Activated gamma-delta T cell (primary cell): Measurements from ENCODE around the gene MCF2L2.
"Not testable (repeated sequence)": the region's sequence is repeated elsewhere in the genome, so short reads cannot be mapped to it uniquely, and the experiment has no call there.

Experiments
- DNase-seq: peaks from one replicate; lab custom pipeline; 2025; lab: John Stamatoyannopoulos, UW

MCF2L2 gene

DNA sequence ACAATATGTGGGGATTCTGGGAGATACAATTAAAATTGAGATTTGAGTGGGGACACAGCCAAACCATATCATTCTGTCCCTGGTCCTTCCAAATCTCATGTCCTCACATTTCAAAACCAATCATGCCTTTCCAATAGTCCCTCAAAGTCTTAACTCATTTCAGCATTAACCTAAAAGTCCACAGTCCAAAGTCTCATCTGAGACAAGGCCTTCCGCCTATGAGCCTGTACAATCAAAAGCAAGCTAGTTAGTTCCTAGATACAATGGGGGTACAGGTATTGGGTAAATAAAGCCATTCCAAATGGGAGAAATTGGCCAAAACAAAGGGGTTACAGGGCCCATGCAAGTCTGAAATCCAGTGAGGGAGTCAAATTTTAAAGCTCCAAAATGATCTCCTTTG lies 260.4 kb downstream of the MCF2L2 start:
- not testable (repeated sequence) for DNase-seq

DNA sequence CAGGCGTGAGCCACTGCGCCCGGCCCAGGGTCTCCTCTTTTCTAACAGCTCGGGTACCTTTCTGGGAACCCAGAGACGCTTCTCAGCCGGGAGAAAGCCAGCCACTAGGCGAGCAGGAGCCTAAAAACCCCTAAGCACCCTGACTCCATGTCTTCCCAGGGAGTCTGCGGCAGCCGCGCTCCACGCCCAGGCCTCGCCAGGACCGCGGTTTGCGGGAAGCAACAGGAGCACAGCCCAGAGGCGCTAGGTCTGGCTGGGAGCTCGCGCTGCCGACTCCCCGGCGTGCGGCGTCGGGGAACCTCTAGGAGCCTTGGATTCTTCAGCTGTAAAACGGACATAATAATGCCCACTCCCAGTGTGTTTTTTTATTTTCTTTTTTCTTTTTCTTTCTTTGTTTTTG lies 264.9 kb downstream of the MCF2L2 start:
- DNase-seq: no peak

DNA sequence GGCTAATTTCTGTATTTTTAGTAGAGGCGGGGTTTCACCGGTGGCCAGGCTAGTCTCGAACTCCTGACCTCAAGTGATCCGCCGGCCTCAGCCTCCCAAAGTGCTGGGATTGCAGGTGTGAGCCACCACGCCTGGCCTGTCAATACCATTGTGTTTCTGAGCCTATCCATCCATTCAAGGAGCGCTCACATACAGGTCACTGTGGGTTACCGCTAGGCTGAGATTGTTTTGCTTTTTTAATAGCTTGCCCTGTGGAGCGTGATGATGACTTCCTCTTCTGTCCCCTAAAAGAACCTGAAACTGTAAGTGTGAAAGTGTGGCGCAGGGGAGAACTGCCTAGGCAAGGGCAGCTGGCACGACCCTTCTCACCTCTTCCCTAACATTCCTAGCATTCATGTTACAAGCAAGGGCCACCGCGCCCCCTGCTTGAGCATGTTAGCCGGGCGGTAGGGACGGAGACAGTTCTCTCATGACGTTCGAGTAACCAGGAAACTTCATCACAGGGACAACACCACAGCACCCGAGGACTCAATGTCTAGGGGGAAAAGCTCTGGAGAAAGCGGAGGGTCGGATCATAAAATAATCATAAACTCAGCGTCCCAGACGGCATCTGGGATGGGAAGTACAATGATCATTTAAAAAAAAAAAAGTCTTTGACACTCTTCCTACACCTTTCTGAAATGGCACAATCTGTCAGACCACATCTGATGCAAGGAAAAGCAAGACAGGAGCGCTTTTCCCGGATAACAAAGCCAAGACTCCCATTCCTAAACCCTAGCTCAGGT lies 266.7 kb downstream of the MCF2L2 start:
- DNase-seq: no peak

DNA sequence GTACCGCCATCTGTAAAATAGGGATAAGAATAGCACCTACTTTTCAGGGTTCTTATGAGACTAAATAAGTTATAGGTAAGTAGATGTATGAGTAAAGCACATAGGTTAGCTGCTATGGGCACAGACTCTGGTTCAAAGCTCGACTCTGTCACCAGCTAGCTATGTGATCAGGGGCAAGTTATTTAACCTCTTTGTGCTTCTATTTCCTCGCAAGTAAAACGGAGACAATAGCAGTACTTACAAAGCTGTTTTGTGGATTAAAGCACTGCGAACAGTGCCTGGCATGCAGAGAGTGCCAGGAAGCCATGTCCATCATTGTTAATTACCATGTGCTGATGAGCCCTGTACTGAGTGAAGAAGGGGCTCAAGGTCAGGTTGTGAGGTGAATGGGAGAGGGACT lies 267.8 kb downstream of the MCF2L2 start:
- DNase-seq: no peak

DNA sequence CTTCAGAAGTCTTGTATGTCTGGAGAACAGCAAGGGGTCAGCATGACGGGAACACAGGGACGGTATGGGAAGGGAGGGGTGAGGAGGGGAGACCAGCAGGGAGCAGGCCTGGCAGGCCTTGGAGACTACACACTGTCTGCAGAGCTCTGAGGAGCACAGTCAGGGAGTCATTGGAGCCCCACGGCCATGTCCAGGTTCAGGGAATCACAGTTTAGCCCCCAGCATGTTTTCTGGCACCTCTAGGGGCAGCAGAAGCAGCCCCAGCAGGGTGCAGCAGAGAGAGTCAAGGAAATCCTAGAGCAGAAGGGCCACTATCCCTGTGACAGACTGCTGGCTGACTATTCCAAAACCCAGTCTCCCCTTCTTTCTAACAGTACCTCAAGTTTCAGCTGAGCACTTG lies 269.1 kb downstream of the MCF2L2 start:
- DNase-seq: no peak

DNA sequence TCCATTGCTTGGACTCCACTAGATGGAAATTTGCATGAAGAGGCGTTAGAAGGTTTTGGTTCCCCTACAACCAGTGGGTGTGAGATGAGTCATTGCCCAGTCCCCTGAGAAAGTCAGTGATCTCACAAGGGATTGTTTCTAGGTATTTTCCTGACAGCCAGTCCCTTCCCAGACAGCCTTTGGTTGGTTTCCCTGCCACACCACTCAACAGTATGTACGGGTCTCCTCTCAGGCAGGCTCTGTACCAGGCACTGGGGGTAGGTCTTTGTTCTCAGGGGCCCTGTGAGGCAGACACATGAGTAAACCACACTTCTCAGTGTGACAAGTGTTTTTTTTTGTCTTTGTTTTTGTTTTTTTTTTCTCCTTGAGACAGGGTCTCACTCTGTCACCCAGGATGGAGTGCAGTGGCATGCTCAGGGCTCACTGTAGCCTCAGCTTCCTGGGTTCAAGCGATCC lies 269.8 kb downstream of the MCF2L2 start:
- no peak for DNase-seq

DNA sequence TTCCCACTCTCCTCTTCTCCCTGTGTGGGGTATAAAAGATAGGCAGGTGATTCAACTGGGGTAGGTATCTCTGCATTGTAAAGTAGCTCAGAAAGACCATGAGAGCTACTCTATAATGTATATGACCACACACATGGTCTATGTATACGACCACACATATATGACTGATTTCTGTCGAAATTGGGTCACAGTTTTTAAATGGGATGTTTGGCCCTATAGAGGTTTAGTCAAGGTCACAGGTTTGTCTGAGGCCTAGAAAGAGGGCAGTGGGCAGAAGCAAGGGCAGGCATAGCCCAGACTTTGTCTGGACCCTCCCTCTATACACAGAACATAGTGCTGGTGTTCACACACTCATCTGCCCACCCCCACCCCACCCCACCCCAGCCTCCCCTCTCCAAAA lies 270.3 kb downstream of the MCF2L2 start:
- DNase-seq: no peak

DNA sequence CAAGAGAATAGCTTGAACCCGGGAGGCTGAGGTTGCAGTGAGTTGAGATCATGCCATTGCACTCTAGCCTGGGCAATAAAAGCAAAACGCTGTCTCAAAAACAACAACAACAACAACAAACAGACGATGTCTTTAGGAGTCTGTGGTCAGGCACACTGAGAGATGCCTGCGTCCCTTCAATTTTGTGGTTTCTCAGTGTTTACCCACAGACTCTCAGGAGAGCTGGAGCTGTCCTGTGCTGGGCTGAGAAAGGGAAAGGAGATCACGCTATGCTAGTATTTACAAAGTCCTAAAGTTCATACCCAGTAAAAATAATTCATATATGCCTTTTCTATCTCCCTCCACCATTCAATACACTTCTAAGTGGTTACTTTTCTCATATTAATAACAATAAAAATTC lies 272.2 kb downstream of the MCF2L2 start:
- DNase-seq: no peak

DNA sequence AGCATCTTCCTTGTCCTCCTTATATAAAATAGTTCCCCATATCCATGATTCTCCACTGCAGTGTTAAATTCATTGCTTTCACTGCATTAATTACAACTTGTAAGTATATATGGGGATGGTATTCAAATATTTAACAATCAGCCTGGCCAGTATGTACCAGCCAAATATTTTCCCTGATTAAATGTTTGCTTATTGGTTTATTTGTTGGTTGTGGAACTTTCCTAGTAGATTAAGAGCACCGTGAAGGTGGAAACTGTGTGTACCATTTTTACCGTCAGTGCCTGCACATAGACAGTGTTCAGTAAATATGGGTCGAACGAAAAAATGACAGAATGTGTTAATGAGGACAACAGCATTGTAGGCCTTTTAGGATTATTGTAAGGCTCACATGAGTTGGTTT lies 272.9 kb downstream of the MCF2L2 start:
- no peak for DNase-seq

DNA sequence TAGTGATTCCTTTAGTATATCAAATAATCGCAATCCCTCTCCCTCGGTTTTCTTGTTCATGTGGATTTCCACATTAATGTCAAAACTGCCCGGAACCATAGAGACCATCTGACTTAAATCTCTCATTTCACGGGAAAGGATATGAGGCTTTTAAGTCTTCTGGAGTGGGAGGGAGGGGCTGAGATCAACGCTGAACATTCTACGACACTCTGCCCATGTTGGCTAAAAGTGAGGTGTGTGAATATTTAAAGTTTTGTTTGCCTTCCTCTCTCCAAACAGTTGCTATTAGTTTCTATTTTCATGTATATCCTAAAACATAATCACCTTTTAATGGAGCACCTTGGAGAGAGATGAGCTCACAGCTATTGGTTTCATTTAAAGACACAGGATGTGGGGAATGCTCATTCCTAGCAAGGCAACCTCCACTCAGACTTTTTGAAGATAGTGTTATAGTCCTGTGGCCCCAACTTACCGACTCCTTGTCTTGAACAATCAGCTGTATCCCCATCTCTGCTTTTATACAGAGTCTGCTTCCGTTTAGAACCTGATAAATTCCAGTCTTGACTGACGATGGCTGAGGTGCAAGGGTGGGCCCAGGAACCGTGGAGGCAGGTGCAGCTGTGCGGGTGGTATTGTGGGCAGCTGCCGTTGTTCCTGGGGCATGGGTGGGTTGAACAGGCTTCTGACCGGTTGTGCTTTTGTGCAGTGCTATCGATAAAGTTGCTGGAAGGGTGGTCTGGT lies 275.0 kb downstream of the MCF2L2 start:
- DNase-seq: no peak

DNA sequence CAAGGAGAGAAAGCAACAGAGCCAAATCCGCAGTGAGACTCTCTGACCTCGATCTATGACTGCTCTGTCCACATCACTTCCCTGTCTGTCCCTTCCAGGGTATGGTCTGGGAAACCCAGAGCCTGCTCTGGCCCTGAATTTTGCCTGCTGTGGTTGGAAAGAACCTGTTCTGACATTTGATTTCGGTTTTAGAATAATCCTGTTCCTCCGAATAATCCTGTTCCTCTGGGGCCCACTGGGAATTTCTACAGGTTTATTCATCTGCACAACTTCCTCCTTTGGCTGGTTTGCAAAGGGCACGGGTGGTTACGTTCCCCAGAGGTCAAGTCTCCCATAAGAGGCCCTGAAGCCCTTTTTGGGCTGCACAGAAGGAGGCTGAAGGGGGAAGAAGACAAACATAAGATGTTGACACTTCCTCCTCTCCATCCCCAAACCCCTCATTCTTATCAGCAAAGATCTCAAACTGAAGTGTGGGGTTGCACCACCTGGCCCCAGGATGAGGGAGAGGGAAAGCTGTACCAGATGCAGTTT lies 276.5 kb downstream of the MCF2L2 start:
- DNase-seq: no peak

DNA sequence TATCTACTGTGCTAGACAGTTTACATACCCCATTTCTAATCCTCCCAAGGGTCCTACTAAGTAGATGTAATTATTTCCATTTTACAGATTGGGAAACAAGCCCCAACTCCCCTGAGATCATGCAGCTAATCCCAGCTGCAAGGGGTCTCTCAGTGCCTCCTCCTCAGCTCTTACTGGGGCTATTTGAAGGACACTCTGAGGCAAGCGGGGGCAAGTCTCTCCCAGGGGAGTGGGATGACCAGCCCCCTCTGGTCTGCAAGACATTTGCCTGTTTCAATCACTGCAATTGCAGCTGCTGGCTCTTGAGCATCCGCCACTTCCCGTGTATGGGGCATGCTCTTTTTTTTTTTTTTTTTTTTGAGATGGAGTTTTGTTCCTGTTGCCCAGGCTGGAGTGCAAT lies 277.3 kb downstream of the MCF2L2 start:
- no peak for DNase-seq

DNA sequence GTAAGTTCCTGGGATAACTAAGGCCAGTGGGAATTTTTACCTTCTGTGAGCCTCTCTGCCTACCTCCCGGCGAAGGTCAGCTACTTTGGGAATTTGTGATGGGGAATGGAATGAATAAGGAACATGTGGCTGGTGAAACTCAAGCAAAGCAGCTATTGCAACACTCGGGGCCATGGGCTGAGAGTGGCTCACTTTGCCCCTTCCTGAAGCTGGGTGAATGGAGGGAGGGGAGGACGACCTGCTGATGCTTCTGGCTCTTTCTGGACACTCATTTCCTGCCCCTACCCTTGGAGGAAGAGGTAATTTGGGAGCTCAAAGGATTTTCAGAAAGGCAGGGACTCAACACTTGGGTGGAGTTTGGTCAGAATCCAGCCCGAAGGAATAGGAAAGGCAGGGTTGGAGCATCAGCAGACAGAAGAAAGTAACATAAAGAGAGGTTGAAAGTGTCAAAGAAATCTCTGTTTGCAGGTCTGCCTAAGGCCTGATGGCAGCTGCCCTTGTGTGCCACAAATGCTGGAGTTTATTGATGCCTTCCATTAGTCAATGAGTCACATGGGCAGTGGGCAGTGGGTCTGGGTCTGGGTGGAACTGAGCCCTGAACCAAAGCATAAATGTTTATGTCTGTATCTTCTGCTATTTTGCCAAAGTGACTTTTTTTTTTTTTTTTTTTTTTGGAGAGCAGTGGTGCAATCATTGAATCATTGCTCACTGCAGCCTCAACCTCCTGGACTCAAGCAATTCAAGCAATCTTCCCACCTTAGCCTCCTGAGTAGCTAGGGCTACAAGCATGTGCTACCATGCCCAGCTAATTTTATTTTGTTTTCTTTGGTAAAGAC lies 278.3 kb downstream of the MCF2L2 start:
- no peak for DNase-seq

DNA sequence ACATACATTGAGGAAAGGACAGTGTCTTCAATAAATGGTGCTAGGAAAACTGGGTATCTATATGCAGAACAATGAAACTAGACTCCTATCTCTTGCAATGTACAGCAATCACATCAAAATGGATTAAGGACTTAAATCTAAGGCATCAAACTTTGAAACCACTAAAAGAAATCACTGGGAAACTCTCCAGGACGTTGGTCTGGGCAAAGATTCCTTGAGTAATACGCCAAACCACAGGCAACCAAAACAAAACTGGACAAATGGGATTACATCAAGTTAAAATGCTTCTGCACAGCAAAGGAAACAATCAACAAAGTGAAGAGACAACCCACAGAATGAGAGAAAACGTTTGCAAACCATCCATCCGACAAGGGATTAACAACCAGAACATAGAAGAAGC lies 280.4 kb downstream of the MCF2L2 start:
- DNase-seq: no peak

DNA sequence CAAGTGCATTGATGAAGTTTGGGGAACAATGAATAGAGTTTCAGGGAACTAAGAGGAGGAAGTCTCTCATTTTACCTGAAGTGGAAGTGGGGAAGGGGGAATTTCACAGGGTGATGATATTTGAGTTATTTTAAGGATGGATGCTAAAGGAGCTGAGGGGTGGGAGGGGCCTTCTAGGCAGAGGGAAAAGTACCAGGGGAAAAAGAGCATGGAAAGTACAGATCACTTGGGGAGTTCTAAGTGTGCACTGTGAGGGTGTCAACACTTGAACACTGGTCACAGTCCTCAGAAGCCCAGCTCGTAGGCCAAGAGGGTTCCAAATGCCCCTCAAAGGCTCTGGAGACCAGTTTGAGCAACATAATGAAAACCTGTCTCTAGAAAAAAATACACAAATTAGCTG lies 284.1 kb downstream of the MCF2L2 start:
- no peak for DNase-seq

DNA sequence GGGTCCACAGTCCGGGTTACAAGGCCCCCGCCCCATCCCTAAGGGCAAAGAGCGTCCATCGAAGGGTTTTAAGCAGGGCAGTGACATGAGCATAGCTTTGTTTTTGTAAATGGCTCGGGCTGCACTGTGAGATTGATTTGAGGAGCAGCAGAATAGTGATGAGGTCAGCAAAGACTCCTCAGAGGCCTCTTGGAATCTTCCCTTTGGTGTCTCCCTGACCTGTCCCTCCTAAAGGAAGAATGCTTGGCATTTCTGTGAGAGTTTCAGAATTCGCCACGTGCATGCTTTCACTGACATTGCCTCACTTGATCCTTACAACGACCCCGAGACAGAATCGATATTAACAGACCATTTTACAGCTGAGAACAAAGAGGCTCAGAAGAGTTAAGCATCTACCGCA lies 286.2 kb downstream of the MCF2L2 start:
- no peak for DNase-seq

DNA sequence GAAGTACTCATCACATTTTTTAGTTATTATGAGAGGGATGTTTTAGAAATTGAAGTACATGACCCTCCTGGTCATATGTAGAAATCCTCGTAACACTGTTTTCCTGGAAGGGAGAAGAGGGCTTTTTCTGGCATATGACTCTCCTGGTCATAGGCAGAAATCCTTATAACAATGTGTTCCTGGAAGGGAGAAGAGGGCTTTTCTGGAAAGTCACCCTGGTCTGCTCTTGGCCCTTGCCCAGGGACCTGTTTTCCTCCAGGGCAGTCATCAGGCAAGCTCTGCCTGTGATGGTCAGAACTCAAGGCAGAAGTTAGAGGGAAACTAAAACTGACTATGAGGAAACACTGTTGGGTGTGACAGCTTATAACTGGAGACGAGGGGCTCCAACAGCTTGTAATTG lies 293.6 kb downstream of the MCF2L2 start:
- no peak for DNase-seq

DNA sequence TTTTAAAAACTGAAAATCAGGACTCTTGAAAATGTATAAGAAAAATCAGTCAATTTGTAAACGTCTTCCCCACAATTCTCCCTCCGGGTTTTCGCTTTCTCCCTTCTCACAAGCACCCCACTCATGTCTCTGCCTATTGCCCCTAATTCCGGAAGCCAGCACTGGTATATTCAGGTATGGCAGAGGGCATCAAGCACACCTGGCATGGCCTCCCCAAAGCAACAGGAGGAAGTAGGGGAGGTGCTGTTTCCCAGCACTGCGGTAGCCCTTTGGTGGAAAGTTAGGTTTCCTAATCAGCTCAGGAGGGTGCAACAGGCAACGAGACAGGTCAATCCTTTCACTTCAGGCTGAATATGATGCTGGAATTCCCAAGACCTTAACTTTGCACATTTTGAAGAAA lies 296.0 kb downstream of the MCF2L2 start:
- DNase-seq: no peak

DNA sequence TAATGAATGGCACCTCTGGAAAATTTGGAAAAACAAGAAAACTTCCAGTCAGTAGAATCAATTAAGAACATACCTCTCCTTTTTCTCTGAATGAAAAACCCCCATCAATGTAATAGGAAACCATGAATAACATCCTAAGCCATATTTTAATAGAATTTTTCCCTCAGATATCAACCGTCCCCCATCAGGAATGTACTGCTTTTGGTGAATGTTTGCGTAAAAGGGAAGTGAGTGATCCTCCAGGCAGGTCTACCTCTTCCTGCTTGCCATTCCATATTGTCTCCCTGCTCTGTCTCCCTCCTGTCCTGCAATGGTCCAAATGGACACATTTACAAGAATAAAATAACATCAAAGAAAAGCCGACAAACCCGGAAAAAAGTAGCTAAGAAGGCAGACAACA lies 296.7 kb downstream of the MCF2L2 start:
- no peak for DNase-seq

DNA sequence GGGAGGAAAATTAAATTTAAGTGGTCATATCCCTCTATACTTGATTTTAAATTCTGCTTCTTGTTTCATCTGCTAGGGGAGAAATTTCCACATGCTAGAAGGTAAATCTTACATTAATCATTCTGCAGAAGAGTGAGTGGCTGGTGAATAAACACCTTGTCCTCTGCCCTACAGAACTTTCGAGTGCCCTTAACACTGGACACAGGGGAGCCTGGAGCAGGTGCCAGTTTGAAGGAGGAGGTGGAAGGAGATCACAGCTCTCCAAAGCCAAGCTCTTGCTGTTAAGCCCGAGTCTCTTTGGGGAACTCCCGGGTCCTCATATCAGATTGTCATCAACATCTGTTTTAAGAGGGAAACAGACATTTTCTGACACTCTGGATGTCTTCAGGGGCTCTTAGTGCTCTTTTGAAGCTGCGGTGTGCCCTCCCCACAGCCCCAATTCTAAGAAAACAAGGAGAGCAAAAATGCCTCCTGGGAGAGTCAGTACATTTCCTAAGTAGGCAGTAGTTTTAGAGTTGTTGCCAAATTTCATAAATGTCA lies 297.2 kb downstream of the MCF2L2 start:
- no peak for DNase-seq

DNA sequence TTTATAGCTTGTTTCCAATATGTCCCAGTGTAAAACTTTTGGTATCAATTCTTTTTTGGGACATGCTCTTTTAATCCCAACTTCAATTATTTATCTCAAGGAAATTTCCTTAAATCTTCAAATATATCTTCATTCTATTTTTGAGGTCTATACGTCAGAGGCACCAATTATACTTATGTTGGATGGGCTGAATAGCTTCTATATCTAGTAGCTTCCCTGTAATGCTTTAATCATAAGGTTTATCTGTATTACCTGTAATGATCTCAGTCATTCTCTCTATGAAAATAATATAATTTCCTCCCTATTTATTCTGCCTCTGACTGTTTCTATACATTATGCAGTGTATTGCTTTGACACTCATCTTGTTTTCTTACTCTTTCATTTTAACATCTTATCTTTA lies 299.2 kb downstream of the MCF2L2 start:
- no peak for DNase-seq

DNA sequence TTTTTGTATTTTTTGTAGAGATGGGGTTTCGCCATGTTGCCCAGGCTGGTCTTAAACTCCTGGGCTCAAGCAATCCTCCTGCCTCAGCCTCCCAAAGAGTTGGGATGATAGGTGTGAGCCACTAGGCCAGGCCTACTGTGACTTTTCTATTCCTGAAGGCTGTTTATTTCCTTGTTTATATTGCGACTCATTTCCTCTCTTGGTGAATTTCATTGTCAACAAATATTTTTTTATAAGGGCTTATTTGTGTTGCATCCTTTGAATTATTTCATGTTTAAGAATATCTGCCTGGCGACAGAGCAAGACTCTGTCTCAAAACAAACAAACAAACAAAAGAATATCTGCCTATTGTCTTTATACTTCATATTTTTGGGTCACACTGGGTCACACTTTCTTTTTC lies 299.7 kb downstream of the MCF2L2 start:
- DNase-seq: no peak
